ENCODE results near the gene VSIG1.

VSIG1 gene

GRCh38 chrX:108081110-108081509 lies 36.2 kb downstream of the VSIG1 start:
- no peak for TF ChIP-seq CTCF (IDR thresholded peaks at IDR 0.05; ENCODE audit: borderline replicate concordance, insufficient read depth, low read depth, low read length)
- no peak overlapping the region for H3K4me3 ChIP-seq (ENCODE audit: low read depth, low read length)

GRCh38 chrX:108087792-108088191 lies 42.9 kb downstream of the VSIG1 start:
- no peak for TF ChIP-seq CTCF (IDR thresholded peaks at IDR 0.05; ENCODE audit: borderline replicate concordance, insufficient read depth, low read depth, low read length)

GRCh38 chrX:108088511-108088910 lies 43.6 kb downstream of the VSIG1 start:
- no peak for TF ChIP-seq CTCF (IDR thresholded peaks at IDR 0.05; ENCODE audit: borderline replicate concordance, insufficient read depth, low read depth, low read length)
- no peak overlapping the region for H3K4me3 ChIP-seq (ENCODE audit: low read depth, low read length)

More at GRCh38 chrX:108087792-108088191, 42.9 kb downstream of the VSIG1 start:
- no peak overlapping the region for H3K4me3 ChIP-seq (ENCODE audit: low read depth, low read length)

GRCh38 chrX:108090491-108091263 lies 45.8 kb downstream of the VSIG1 start:
- peak overlapping the region; percentile 67 for H3K4me3 ChIP-seq (ENCODE audit: low read depth, low read length)
- TF ChIP-seq CTCF (IDR thresholded peaks at IDR 0.05; ENCODE audit: borderline replicate concordance, insufficient read depth, low read depth, low read length), result no peak

GRCh38 chrX:108091264-108091877 lies 46.5 kb downstream of the VSIG1 start, which contains the start of the genes ATG4A and PSMD10:
TSS of gene ATG4A (plus strand) at chrX:108091778. CDS start at chrX:108091827, 49 bp downstream.
TSS of gene PSMD10 (minus strand) at chrX:108091542. CDS start at chrX:108091520, 22 bp downstream.
- TF ChIP-seq CTCF (IDR thresholded peaks at IDR 0.05; ENCODE audit: borderline replicate concordance, insufficient read depth, low read depth, low read length), result no peak
- H3K4me3 ChIP-seq (ENCODE audit: low read depth, low read length), result peak within 1 kb of the TSS; percentile 73

GRCh38 chrX:108091878-108092291 lies 47.0 kb downstream of the VSIG1 start:
- TF ChIP-seq CTCF (IDR thresholded peaks at IDR 0.05; ENCODE audit: borderline replicate concordance, insufficient read depth, low read depth, low read length), result no peak
- H3K4me3 ChIP-seq (ENCODE audit: low read depth, low read length), result peak overlapping the region; percentile 73
